MV-4-11 (cell line): ENCODE measurements around the gene PRRT4.

Experiments
- DNase-seq: peaks from one replicate; lab custom pipeline; 2025; lab: John Stamatoyannopoulos, UW

Gene PRRT4

GRCh38 chr7:128361411-128362379 is at the start of gene PRRT4:
Gene PRRT4 (minus strand): TSS chr7:128361690.
- peak; percentile 71 for DNase-seq

- no peak for DNase-seq
Observed at GRCh38 chr7:128410451-128410753, 48.9 kb upstream of the PRRT4 start.

- DNase-seq = peak; percentile 61
Observed at GRCh38 chr7:128409596-128410450, 48.3 kb upstream of the PRRT4 start, which contains the start of gene IMPDH1. Gene IMPDH1 (minus strand): TSS chr7:128409982. CDS start chr7:128409901, 81 bp downstream.

GRCh38 chr7:128408709-128409595 is 47.5 kb upstream of the PRRT4 start:
- peak; percentile 32 for DNase-seq

GRCh38 chr7:128407751-128408708 is 46.5 kb upstream of the PRRT4 start:
- DNase-seq = no peak

GRCh38 chr7:128407233-128407589 is 45.7 kb upstream of the PRRT4 start:
- DNase-seq = no peak

GRCh38 chr7:128406314-128407232 is 45.1 kb upstream of the PRRT4 start:
- no peak for DNase-seq

GRCh38 chr7:128405471-128406313 is 44.2 kb upstream of the PRRT4 start:
- no peak for DNase-seq

- no peak for DNase-seq
Observed at GRCh38 chr7:128404886-128405470, 43.5 kb upstream of the PRRT4 start.

GRCh38 chr7:128404143-128404681 is 42.7 kb upstream of the PRRT4 start:
- DNase-seq = no peak

GRCh38 chr7:128403676-128404075 is 42.2 kb upstream of the PRRT4 start:
- DNase-seq = no peak

- no peak for DNase-seq
Observed at GRCh38 chr7:128402356-128402755, 40.9 kb upstream of the PRRT4 start.

GRCh38 chr7:128400566-128400965 is 39.1 kb upstream of the PRRT4 start:
- no peak for DNase-seq

- DNase-seq = no peak
Observed at GRCh38 chr7:128399991-128400390, 38.5 kb upstream of the PRRT4 start.

GRCh38 chr7:128398841-128399135 is 37.3 kb upstream of the PRRT4 start:
- DNase-seq = no peak

GRCh38 chr7:128398016-128398840 is 36.7 kb upstream of the PRRT4 start:
- DNase-seq = no peak

GRCh38 chr7:128396357-128396756 is 34.9 kb upstream of the PRRT4 start:
- no peak for DNase-seq
